Measurements from ENCODE around the gene MBD5.
"Not testable (repeated sequence)": the region's sequence is repeated elsewhere in the genome, so short reads cannot be mapped to it uniquely, and the experiment has no call there.

The MBD5 gene

GRCh38 chr2:147998203-147998602 lies 22.7 kb upstream of the MBD5 start:
- no peak for TF ChIP-seq CTCF (conservative IDR thresholded peaks at IDR 0.05)

GRCh38 chr2:147999126-147999525 lies 21.8 kb upstream of the MBD5 start:
- H3K27ac ChIP-seq, result no peak overlapping the region
- no peak for TF ChIP-seq CTCF (conservative IDR thresholded peaks at IDR 0.05)

More at GRCh38 chr2:147998203-147998602, 22.7 kb upstream of the MBD5 start:
- no peak overlapping the region for H3K27ac ChIP-seq

GRCh38 chr2:148000095-148000494 lies 20.8 kb upstream of the MBD5 start:
- H3K27ac ChIP-seq, result no peak overlapping the region

GRCh38 chr2:148002420-148002819 lies 18.5 kb upstream of the MBD5 start:
- H3K27ac ChIP-seq, result not testable (repeated sequence)

More at GRCh38 chr2:148000095-148000494, 20.8 kb upstream of the MBD5 start:
- TF ChIP-seq CTCF (conservative IDR thresholded peaks at IDR 0.05), result no peak

GRCh38 chr2:148006249-148007007 lies 14.5 kb upstream of the MBD5 start:
- TF ChIP-seq CTCF (conservative IDR thresholded peaks at IDR 0.05), result no peak
- no peak overlapping the region for H3K27ac ChIP-seq

GRCh38 chr2:148007219-148007900 lies 13.5 kb upstream of the MBD5 start:
- no peak for TF ChIP-seq CTCF (conservative IDR thresholded peaks at IDR 0.05)
- H3K27ac ChIP-seq, result no peak overlapping the region

- H3K27ac ChIP-seq, result not testable (repeated sequence)
Measured at GRCh38 chr2:148008411-148008810, 12.5 kb upstream of the MBD5 start.

GRCh38 chr2:148013876-148014275 lies 7.0 kb upstream of the MBD5 start:
- TF ChIP-seq CTCF (conservative IDR thresholded peaks at IDR 0.05), result no peak
- H3K27ac ChIP-seq, result no peak overlapping the region
